Stimulated activated CD4-positive, alpha-beta T cell treated with anti-CD3 and anti-CD28 coated beads, Interleukin-1b, Interleukin-23, amount 100 ng/mL, for 4 hours (primary cell): Measurements from ENCODE around the gene TRMT13.
"Not testable (repeated sequence)": the region's sequence is repeated elsewhere in the genome, so short reads cannot be mapped to it uniquely, and the experiment has no call there.

Source experiments
- DNase-seq, 2 donors: peaks; one replicate each; pipeline ENCODE4 v3.0.0-alpha.2; 2020; ENCODE audit warnings: low read depth in 2 of 2

TRMT13 gene

DNA sequence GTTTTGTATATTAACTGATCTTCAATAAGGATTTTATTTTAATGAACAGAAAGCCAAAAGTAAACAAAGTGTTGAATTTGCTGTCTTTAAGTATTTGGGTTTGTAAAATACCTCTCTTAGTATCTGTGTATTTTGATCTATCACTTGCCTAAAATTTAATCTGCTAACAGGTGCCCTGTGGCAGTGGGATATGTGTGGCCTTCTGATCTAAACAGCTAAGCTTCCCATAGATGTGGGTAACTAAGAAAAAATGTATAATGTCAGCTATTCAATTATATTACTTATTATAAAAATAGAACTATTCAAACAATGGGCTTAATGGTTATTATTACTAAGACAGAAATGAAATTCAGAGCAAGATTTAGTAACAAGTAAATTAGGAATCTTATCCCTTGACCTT is 29.9 kb downstream of the TRMT13 start:
- DNase-seq: no peak

DNA sequence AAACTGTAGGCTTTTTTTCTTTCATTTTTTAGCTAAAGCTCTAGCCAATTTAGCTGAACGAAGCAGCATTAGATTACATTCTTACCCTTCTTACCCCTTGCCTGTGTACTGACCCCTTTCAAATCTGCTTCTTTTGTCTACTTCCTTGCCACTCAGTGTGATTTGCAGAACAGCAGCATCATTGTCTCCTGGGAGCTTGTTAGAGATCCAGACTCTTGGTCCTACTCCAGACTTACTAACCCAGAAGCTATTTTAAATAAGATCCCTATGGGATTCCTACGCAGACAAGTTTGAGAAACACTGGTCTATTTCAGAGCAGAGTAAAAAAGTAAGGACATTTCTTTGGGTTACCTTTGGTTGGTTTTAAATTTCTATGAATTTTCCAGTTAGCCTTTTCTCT is 31.3 kb downstream of the TRMT13 start:
- DNase-seq: no peak

DNA sequence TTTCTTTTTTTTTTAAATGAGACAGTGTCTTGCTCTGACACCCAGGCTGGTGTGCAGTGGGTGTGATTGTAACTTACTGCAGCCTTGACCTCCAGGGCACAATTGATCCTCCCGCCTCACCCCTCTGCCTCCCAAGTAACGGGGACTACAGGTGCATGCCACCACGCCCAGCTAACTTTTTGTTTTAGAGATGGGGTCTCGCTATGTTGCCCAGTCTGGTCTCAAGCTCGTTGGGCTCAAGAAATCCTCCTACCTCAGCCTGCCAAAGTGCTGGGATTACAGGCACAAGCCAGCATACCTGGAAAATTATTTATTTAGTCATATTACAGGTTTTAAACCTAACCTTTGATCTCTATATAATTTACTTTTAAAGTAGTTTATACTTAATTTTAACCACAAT is 31.7 kb downstream of the TRMT13 start:
- DNase-seq: no peak

DNA sequence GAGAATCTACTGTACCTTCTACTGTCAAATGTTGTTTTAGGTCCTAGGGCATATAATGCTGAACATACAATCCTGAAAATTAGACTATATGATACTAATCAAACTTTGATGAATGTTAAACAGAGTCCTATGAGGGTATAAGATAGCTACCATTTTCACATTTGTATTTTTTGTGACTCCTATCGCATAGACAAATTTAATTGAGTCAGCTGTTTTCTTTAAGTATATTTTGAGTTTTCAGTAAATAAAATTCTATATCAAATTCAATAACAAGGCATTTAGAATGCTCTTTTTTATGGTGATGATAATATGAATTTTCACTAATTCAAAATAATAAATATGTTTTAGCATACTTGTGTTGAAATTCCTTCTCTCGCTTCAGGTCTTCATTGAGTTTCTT is 35.1 kb downstream of the TRMT13 start:
- no peak for DNase-seq

DNA sequence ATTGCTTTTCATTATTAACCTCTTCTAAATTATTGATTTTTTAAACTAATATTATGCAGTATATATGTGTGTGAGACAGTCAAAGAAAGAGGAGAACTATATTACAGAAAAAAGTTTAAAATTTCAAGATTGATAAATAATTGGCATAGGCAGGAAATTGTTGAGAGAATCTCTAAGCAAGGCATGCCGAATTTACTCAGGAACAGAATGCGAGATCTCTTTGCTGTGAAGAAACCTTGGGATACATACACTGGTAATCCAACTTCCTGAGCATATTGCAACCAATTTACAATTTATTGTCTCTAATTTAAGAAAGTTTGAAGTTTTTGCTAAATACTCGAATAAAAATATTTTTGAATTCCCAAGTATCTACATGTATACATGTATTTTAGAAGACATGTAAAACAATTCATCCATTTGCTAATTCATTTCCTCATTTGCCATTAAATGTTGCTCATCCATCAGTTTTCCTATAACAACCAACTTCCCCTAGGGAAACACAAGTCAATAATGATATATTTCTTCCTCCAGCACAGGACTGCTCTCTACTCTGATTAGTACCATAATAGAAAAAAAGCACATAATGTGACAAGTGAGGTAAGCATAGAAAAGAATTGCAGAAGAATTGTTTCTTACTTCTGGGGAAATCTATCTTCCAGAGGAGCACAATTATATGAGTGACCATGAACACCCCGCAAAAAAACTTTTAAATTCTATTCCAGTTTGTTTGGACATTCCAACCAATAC is 44.5 kb downstream of the TRMT13 start:
- no peak for DNase-seq

DNA sequence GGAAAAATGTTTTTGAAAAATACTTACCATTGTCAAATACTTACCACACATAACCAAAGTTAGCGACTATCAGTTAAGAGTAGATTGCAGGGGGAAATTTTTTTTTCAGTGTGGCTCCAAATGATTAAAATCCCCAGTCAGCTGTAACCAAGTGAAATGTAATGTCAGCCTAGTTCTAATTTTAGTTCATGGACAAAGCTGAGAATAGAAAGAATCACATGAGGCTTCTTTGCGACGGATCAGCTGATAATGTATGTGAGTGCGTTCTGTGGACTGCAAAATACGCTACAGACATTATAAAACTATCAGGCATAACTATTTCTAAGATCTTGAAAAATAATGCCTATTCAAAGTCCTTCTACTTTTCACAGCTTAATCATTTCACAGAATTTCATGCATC is 45.1 kb downstream of the TRMT13 start, which contains the start of gene LRRC39:
Gene LRRC39, minus strand, starts transcription at position 166 of the 400 bp plus-strand sequence. CDS start 9,740 bp downstream, outside the sequence.
- DNase-seq: no peak

DNA sequence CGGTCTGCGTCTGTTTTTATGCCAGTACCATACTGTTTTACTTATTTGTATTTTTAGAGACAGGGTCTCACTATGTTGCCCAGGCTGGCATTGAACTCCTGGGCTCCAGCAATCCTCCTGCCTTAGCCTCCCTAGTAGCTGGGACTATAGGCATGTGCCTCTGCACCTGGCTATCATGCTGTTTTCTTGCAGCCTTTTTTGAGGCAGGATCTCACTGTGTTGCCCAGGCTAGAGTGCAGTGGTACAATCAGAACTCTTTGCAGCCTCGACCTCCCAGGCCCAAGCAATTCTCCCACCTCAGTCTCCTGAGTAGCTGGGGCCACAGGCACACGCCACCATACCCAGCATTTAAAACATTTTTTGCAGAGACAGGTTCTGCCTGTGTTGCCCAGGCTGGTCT is 50.4 kb downstream of the TRMT13 start:
- DNase-seq: no peak

DNA sequence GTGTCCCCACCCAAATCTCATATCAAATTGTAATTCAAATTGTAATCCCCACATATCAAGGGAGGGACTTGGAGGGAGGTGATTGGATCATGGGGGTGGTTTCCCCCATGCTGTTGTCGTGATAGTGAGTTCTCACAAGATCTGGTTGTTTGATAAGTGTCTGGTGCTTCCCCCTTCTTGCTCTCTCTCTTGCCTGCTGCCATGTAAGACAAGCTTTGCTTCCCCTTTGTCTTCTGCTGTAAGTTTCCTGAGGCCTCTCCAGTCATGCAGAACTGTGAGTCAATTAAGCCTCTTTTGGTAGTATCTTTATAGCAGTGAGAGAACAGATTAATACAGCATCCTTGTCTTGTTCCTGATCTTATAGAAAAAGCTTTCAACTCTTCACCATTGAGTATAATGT is 51.6 kb downstream of the TRMT13 start:
- DNase-seq: no peak

DNA sequence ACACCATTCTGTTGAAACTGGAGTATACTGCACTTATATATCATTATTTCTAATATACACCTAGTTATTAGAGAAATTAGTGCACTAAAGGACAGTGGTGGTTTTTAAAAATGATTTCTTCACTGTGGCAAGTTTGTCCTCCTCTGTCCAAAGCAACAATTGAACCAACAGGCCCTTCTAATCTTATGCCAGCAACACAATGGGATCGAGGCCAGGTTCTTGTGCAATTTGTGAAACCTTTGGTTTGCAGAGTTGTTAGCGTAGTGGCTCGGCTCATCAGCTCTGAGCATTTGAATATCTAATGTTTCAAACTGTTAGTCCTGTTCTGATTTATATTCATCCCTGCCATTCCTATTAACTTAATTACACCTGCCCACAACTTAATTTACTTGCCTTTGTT is 54.9 kb downstream of the TRMT13 start:
- DNase-seq: no peak

DNA sequence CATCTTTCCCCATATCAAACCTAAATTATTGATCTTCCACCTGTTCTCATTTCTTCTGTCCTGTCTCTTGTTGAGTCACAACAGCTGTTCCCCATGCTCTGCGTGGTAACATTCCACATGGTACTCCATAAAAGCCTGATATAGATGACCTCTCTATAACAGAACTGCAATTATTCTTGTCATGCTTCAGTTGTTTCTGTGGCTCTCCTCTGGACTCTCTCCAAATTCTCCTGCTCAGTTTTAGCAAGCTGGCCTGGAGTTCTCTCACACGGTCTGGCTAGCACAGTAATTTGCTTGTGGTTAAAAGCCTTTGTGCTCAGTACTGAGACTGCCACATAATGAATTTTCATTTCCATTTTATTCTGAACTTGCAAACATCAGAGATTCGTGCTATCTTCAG is 55.7 kb downstream of the TRMT13 start:
- DNase-seq: no peak

DNA sequence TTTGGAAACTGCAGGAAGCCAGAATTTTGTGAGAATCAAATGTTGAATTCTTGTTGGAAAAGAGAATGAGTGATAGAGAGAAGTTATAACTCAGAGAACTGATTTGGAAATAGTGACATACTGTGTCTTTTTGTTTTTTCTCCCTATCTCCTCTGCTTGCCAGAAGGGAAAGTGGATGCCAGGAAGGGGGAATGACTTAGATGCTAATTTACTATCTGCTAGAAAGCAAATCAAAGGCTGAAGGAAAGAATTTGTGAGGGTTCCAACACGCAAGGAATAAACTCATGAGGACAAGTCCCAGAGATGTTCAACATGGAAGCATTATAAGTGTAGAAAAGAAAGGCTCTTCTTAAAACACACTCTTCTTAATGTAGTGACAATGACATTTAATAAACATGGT is 65.6 kb downstream of the TRMT13 start:
- no peak for DNase-seq

DNA sequence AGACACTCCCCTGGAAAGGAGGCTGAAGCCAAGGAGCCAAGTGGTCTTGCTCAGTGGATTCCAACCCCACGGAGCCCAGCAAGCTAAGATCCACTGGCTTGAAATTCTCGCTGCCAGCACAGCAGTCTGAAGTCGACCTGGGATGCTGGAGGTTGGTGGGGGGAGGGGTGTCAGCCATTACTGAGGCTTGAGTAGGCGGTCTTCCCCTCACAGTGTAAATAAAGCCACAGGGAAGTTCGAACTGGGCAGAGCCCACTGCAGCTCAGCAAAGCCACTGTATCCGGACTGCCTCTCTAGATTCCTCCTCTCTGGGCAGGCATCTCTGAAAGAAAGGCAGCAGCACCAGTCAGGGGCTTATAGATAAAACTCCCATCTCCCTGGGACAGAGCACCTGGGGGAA is 67.1 kb downstream of the TRMT13 start:
- not testable (repeated sequence) for DNase-seq
